Choroid plexus epithelial cell (primary cell): Measurements from ENCODE around the gene EBLN2.
"Not testable (repeated sequence)": the region's sequence is repeated elsewhere in the genome, so short reads cannot be mapped to it uniquely, and the experiment has no call there.

Source experiments
- DNase-seq: peaks from one replicate; pipeline ENCODE4 v3.0.0-alpha.2; 2010; ENCODE audit warnings: low read depth
- H3K4me3 ChIP-seq: 2 replicates; pipeline ENCODE4 v1.5.1; 2011; ENCODE audit warnings: low read depth, mild to moderate bottlenecking, control low read depth, low read length, moderate library complexity
- TF ChIP-seq, protein P1 (sequence below): conservative IDR thresholded peaks from 2 replicates; pipeline ENCODE4 v1.5.1; 2011; ENCODE audit warnings: low read depth, mild to moderate bottlenecking, control low read depth, inconsistent platforms, low read length, moderate library complexity

EBLN2 gene

DNA sequence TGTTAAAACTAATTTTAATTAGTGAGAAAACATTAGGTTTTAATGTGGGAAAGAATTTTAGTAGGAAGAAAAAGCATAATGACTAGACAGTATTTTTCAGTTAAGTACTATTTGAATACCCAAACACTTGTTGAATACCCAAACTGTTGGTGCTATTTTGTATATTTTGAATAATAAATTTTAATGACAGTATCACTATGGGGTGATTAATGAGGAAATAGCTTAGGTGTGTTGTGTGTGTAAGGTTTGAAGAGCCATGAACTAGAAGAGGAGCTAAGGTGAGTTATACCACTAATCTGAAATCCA is 4.7 kb upstream of the EBLN2 start:
- H3K4me3 ChIP-seq: no peak overlapping the region
- TF ChIP-seq, protein P1, sequence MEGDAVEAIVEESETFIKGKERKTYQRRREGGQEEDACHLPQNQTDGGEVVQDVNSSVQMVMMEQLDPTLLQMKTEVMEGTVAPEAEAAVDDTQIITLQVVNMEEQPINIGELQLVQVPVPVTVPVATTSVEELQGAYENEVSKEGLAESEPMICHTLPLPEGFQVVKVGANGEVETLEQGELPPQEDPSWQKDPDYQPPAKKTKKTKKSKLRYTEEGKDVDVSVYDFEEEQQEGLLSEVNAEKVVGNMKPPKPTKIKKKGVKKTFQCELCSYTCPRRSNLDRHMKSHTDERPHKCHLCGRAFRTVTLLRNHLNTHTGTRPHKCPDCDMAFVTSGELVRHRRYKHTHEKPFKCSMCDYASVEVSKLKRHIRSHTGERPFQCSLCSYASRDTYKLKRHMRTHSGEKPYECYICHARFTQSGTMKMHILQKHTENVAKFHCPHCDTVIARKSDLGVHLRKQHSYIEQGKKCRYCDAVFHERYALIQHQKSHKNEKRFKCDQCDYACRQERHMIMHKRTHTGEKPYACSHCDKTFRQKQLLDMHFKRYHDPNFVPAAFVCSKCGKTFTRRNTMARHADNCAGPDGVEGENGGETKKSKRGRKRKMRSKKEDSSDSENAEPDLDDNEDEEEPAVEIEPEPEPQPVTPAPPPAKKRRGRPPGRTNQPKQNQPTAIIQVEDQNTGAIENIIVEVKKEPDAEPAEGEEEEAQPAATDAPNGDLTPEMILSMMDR: no peak
- DNase-seq: no peak

DNA sequence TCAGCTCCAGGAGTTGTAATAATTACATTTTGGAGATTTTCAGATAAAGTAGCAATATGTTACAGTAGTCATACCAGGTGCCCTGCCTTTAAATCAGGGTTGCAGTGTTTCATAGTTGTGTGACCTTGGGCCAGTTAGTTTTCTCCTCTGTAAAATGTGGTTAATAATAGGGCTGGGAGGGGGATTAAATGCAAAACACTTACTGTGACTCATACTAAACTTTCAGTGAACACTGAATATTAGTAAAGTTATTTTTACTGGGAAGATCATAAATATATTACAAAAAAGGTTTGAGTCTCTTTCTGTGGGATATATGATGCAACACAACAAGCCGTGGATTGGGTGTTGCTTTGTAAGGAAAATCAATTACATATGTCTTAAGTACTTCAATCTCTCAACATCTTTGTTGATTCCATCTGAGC is 1.1 kb upstream of the EBLN2 start:
- TF ChIP-seq, protein P1: no peak
- H3K4me3 ChIP-seq: no peak overlapping the region
- peak; percentile 51 for DNase-seq

DNA sequence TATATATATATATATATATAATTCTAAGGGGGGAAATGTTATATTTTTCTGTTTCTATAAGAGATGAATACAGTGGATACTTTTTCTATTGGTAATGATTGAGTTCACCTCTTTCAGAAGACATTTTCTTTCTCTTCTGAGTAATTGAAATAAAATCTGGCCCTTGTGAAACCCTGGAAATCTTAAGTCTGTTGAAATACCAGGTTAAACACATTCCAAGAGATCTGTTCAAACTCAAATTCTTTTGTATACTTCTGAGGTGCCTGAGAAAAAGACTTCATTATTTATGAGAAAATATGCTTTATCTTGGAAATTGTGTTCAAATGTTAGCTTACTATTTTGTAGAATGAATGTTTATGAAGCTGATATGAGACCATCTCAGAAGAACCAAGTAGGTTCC is 4.8 kb downstream of the EBLN2 start:
- DNase-seq: peak; percentile 64

DNA sequence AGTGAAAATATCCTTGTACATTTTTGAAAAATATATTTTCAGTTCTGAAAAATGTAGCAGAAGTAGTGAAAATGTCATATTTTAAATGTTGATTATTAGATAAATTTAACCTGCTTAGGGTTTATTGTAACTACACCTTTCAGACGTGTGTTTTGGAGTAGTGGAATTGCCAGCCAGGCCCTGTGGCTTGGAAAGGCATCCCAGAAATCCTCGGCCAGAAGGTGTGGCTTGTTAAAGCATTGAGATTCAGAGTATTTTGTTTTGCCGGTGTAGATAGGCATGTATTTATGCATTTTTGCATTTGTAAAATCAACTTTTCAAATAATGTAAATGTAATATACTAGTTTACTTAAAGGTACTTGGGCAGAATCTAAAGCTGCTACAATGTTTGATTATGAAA is 7.0 kb downstream of the EBLN2 start:
- DNase-seq: no peak
- TF ChIP-seq, protein P1: no peak
- no peak overlapping the region for H3K4me3 ChIP-seq

More for the DNA sequence above, 4.8 kb downstream of the EBLN2 start:
- H3K4me3 ChIP-seq: not testable (repeated sequence)

DNA sequence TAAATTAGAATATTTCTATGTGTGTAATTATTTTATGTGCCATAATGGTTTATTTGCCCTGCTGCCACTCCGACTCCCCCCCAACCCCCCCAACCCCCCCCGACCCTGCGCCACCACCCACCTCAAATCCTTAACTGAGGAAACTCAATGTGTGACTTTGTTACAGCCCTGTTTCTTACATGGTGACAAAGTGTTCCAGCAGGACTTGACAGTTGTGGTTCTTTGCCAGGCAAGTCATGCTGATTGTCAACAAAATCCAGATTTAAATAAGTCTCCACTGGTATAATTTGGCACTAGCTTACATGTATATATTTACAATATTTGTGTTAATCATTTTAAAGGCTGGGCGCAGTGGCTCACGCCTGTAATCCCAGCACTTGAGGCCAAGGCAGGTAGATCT is 7.7 kb downstream of the EBLN2 start:
- TF ChIP-seq, protein P1: no peak
- no peak overlapping the region for H3K4me3 ChIP-seq
- no peak for DNase-seq

DNA sequence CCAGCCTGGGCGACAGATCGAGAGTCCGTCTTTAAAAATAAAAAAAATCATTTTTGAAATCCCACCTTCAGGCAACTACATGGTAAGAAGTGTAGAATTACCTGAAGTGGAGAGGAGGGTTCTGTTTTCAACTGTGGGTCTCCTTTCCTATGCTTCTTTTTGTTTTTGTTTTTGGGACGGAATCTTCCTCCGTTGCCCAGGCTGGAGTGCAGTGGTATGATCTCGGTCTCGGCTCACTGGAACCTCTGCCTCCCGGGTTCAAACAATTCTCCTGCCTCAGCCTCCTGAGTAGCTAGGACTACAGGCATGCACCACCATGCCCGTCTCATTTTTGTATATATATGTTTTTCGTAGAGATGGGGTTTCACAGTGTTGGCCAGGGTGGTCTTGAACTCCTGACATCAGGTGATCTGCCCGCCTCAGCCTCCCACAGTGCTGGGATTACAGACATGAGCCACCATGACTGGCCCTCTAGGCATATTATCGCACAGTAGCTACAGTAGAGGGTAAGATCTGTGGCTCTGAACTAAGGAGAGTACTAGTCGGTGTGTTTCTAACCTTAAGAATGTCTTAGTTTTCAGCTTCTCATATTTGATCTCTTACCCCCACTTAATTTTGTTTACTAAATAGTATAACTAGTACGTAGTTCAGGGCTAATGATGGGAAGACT is 8.5 kb downstream of the EBLN2 start:
- TF ChIP-seq, protein P1: no peak
- no peak overlapping the region for H3K4me3 ChIP-seq
- DNase-seq: no peak

DNA sequence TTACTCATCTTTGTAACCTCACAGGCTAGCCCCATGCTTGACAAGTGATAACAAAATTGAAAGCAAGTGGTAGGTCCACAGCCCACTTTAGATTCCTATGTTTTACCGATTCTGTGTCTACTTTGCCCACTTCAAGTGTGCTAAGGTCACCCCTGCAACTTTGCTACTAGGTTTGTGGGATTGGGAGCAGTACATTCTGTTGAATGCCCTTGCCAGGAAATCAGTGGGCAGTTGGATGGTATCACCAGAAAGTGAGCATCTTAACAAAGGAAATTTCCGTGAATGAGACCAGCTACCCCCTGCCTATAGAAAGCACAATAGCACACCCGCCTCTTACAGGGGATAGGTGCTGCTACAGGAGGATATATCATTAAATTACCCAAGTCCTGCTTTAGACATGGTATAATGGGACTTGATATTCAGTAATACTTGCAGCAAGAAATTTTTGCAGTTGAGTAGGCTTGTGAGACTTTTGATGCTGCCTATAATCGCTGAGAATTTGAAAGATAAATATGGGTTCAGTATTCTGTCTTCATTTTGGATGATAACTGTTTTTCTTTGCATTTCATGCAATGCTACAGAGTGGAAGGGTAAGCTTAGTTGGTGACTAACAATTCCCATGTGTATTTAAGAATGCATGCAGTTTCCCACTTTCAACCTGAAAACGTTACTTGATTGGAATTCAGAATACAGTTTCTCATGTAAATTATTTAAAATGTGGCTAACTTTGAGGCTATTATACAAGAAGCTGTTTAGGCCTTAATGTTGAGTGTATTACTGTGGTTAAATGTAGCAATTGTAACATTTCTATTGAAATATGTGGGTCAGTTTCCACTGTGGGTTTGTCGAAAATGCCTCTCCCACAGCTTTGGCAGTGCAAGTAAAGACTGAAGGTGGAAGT is 9.5 kb downstream of the EBLN2 start:
- no peak overlapping the region for H3K4me3 ChIP-seq
- TF ChIP-seq, protein P1: no peak
- DNase-seq: peak; percentile 82
